ENCODE measurements around the gene ITGA5.

ITGA5 gene

DNA sequence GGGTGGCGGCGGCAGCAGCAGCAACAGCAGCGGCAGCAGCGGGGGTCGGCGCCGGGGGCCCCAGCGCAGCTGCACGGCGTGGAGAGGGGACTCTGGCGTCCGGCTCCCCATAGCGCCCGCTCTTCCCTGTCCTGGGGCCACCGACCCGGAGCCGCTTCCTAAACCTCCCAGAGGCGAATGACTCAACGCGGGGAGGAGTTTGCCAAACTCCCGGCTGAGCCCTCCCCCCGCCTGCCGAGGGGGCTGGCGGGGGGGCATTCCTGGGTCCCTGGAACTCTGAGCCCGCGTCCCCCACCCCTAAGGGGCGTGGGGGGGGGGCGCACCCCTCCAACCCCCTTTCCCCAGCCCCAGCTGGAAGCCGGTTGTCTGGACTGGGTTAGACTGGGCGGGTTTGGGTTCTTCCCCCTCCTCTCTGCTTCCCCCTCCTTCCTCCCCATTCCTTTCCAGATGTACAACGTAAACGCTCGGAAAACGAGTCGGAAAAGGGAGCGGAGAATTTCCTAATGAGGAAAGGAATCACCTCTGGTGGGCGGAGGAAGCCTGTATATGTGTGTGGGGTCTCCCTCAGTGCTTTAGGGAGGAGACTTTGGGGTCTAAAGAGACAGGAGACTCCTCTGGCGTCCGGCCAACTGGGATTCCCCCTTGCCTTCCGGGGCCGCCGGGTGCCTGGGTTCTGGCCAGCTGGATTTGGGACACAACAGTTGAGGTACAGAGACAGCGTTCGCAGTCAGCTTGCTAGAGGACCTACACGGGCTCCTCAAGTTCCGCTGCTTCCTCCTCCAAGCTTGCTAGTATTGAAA, at the start of gene ITGA5:
TSS of gene ITGA5 (minus strand) at position 179 of the 800 bp plus-strand sequence. CDS start at position 111, 68 bp downstream.
- in situ Hi-C loops (cut with MboI; ENCODE audit: low sequenced_read_pairs) = no loop called here

DNA sequence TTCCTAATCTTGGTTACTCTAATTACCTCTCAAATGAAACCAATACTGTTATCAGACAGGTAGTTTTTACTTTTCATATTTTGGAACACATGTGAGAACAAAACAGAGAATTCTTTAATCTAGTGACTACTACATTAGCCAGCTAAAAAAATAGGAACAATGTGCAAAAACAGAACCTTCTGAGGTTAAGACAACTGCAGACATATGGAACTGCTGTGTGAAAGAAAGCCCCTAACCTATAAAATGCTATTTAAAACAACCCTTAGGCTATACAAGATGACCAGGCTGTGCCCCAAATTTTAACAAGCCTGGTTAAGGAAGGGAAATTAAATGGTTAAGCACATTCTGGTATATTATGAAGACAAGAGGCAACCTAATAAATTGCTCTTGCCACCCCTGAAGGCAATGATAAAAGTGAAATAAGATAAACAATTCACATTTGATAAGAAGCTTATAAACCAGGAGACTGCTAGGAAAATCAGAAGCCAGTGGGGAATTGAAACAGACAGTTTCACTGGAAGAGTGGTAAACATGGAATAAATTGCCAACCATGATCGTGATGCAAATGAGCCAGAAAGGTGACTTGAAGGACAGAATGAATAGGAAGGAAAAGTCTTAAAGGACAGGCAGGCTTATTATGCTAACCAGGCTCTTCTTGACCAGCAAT, 46.9 kb upstream of the ITGA5 start:
- in situ Hi-C loops (cut with MboI; ENCODE audit: low sequenced_read_pairs) = no loop called here

DNA sequence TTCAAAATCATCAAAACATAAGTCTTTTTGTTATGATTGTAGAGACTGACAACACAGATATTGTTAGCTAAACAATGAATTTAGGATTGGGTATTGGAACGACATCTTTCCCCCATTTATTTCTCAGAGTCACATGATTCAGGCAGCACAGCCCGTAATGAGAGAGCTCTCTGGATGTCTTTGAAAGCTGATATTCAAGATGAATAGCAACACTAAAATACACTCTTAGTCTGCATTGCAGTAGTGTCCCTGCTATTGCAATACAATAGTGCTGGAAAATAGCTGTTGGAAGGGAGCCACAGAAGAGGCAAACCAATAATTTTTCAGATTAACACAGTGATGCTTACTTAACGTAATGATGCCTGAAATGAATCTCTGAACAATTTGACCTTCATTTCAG, 44.4 kb upstream of the ITGA5 start:
- in situ Hi-C loops (cut with MboI; ENCODE audit: low sequenced_read_pairs) = no loop called here

DNA sequence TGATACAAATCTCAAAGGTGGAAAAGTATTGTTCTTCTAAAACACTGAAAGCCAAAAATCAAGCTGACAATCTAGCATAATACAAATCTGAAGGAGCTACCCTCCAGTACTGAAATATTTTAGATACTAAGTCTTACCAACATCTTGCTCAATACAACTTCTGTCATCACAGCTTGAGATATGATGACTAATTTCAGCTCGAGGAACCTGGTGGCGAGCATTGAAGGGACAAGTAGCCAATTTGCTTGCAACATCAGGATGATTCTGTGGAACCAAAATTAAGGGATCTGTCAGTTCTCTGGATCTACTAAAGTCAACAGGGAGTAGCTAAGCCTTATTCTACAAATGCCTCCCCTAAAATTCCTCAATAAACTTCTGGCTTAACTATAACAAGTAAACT, 44.0 kb upstream of the ITGA5 start:
- in situ Hi-C loops (cut with MboI; ENCODE audit: low sequenced_read_pairs) = no loop called here

DNA sequence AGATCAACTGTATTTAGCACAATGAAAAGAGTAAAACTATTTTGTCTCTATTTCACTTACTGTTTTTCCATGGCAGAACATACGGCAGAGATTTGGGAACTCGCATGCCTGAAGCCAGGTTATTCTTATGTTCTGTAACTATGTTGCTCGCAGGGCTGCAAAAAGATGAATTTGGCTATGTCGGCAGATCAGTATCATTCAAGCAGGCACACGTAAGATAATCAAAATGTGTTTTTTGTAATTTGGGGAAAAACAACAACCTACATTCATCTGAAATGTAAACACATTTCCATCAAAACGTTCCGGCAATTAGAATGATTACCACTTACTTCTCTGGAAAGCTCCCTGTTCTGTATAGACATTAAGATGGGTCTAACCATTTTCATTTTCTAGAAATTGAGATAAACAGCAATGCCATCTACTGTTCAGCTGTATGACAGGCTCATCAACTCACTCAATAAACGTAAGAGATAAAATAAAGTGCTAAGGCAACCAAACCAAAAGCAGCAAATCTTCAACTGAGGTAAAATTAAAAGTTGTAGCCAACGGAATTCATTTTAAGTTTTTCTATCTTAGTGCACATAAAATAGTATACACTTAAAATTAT, 41.4 kb upstream of the ITGA5 start:
- in situ Hi-C loops (cut with MboI; ENCODE audit: low sequenced_read_pairs) = no loop called here

DNA sequence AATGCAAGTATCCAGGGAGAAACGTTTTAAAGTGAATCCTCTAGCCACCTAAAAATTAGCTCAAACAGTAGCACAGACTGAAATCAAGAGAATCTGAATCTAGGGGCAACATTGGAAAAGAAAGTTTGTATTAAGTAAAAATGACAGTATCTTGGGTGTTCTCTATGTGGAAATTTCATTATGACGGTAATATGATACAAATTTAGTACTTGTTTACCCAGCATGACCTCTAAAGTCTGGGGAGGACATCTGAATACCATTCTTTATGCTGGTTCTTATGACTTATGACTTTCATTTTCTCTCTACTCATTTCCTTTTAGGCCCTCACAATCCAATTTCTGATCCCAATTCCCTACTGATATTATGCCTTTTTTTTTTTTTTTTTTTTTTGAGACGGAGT, 40.3 kb upstream of the ITGA5 start:
- in situ Hi-C loops (cut with MboI; ENCODE audit: low sequenced_read_pairs) = no loop called here

DNA sequence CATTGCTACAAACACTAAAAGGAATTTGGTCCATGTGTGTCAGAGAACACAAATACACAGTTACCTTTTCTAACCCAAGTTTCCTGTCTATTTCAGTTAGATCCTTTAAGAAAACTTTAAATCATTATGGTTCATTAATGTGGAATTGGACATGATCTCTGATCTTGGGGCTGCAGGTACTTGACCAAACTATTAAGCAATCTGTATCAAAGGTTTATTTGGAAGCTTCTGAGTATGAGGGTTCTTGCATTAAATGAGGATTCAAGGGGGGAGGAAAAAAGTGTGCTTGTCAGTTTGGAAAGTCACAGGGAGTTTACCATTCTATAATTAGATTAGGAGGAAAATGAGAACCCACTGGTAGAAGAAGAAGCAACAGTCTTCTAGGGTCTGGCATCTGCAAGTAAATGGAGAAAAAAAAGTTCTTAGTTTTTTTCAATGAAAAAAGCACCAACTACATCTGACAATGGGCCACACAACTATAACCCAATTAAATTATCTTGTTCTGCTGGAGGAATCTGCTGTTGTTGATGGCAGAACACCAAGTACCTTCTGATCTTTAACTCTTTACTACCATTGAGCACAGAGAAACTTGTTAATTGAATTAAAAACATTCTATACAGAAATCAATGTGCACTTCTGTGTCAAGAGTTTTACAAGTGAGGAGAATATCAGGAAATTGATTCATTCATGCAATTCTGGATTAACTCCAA, 36.8 kb upstream of the ITGA5 start:
- in situ Hi-C loops (cut with MboI; ENCODE audit: low sequenced_read_pairs) = no loop called here

DNA sequence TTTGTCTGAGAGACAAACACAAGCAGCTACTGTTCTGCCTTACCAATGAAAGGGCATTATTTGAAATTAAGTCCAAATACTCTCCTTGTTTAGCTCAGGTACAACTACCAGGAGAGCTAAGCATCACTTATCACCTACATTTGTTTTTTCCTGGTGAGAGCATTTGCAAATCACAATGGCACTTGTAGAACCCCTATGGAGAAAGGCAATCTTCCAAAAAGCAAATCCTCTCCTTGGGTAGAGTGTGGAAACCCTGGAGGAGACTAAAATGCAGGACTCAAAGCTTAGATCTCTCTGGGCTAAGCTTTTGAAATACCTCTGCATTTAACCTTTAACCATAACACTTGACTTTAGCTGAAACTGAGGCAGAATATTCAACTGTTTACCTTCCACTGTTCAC, 33.6 kb upstream of the ITGA5 start:
- in situ Hi-C loops (cut with MboI; ENCODE audit: low sequenced_read_pairs) = no loop called here

DNA sequence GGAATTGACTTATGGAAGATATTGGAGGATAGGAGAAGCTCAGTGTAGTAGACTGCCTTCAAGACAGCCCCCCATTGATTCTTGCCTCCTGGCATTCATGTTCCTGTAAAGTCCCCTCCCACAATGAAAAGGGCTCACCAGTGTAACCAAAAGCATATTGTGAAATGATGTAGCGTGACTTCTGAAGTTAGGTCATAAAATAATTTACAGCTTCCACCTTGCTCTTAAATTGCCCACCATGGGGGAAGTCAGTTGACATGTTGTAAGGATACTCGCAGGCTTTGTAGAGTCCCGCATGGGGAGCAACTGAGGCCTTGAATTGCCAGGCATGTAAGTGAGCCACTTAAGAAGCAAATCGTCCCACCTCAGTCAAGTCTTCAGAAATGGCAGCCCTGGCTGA, 29.3 kb upstream of the ITGA5 start:
- in situ Hi-C loops (cut with MboI; ENCODE audit: low sequenced_read_pairs) = no loop called here

DNA sequence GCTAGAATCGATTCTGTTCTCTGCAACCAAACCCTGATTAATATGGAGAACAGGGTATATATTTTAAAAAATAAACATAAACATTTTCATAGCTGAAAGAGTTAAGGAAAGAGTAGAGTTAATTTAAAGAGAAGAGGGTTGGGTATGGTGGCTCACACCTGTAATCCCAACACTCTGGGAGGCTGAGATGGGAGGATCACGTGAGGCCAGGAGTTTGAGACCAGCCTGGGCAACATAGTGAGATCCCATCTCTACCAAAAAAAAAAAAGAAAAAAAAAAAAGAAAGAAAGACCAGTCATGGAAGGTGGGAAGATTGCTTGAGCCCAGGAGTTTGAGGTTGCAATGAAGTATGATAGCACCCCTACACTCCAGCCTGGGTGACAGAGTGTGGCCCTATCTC, 28.9 kb upstream of the ITGA5 start:
- in situ Hi-C loops (cut with MboI; ENCODE audit: low sequenced_read_pairs) = no loop called here

DNA sequence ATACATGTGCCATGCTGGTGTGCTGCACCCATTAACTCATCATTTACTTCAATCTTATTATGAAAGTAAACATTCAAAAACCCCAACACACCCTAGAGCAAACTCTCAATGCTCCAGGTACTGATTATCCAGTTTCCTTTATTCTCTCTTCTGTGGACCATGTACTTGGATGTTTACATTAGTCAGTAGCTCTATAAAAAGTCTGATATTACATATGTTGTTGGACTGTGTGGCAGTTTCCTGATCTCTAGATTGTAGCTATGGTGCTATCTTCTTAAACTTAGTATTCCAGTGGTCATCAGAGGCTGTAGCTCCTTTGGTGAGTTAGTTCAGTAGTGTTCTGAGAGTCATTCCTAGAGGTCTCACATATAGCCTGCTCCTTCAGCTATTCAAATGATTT, 25.1 kb upstream of the ITGA5 start:
- in situ Hi-C loops (cut with MboI; ENCODE audit: low sequenced_read_pairs) = loop anchor here (5.0 kb wide), 1 partner anchor 47 kb away; no protein-coding TSS in a partner anchor

DNA sequence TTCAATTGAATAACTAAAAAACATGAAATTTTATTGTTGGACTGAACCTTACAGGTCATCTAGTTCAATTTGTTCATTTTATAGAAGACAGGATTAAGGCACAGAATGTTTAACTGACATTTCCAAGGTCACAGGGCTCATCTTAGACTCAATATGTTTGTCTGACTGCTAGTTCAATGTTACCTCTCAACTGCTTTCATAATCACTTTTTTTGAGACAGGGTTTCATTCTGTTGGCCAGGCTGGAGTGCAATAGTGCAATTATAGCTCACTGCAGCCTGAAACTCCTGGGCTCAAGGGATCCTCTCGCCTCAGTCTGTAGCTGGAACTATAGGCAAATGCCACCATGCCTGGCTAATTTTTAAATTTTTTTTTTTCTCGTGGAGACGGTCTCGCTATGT, 24.4 kb upstream of the ITGA5 start:
- in situ Hi-C loops (cut with MboI; ENCODE audit: low sequenced_read_pairs) = loop anchor here (5.0 kb wide), 1 partner anchor 46 kb away; no protein-coding TSS in a partner anchor

DNA sequence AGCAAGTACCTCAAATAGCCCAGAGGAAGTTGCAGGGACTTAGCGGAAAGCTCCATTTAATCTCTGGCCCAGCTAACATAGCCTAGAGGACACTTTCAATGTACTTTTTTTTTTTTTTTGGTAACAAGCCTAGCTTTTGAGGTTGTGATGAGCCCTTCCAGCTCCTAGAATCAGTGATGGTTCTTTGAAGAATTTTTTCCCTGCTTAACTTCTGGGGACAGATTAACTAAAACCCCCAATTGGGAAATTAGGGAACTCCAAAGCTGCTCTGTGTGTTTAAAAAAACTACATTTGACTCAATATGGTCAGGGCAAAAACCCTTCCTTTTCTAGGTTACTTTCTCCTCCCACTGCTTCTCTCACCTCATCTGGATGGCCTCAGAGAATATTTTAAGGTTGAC, 23.9 kb upstream of the ITGA5 start:
- in situ Hi-C loops (cut with MboI; ENCODE audit: low sequenced_read_pairs) = loop anchor here (5.0 kb wide), 1 partner anchor 46 kb away; no protein-coding TSS in a partner anchor

DNA sequence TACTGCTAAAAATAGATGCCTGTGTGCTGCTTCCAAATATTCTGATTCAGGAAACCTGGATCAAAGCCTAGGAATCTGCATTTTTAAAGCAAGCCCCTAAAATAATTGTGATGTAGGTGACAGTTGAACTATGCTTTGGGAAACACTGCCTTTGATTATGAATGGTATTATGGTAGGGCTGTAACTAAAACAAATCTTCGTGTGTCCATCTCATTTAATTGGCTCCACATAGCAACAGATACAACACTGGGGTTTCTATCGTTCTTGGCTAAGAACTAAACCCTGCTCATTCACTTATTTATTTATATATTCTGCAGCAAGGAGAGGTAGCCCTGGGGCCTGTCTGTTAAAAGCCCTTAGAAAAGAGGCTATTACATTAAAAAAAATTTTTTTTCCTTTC, 23.0 kb upstream of the ITGA5 start:
- in situ Hi-C loops (cut with MboI; ENCODE audit: low sequenced_read_pairs) = loop anchor here (5.0 kb wide), 1 partner anchor 45 kb away; no protein-coding TSS in a partner anchor

DNA sequence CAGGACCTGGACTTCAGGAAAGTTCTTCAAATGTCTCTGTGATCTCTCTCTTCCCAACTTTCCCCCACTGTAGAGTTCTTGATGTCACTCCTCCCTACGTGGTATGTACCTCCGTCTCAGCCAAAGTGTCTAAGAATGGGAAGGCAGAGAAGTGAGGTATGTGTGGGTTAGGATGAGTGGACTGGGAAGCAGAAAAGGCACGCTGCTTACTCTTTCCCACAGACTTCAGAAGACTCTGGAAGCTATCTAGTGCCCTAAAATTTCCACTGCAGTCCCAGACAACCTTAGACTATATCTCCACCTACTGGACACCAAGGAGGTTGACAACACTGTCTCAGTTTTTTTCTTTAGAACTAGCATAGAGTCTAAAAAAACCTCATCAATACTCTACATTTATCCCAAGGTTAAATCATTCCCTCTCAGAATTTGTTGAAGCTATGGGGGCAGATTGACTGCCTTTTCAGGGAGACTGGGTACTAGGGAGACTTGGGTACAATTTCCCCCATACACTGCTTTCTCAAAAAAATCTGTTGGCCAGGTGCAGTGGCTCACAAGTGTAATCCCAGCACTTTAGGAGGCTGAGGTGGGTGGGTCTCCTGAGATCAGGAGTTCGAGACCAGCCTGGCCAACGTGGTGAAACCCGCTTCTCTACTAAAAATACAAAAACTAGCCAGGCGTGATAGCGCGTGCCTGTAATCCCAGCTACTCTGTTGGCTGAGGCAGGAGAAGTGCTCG, 20.6 kb upstream of the ITGA5 start:
- in situ Hi-C loops (cut with MboI; ENCODE audit: low sequenced_read_pairs) = loop anchor here (5.0 kb wide), 1 partner anchor 42 kb away; no protein-coding TSS in a partner anchor

DNA sequence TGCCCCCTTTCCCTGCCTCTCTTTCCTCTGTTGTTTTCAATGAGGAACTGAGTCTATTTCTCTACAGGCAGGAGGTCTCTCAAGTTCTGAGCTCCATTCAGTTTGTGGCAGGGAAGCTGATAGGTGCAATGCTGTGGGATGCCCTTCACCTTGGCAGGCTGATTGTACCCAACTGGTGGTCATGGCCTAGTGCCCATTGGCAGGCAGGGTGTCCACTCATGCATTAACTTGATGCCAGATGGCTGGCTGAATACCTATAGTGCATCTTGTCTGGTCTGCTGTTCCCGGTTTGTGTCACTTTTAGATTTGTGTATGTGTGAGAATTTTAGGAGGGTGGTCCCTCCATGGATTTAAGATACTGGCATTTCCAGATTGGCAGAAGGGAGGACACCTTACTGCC, 20.0 kb upstream of the ITGA5 start:
- in situ Hi-C loops (cut with MboI; ENCODE audit: low sequenced_read_pairs) = no loop called here

DNA sequence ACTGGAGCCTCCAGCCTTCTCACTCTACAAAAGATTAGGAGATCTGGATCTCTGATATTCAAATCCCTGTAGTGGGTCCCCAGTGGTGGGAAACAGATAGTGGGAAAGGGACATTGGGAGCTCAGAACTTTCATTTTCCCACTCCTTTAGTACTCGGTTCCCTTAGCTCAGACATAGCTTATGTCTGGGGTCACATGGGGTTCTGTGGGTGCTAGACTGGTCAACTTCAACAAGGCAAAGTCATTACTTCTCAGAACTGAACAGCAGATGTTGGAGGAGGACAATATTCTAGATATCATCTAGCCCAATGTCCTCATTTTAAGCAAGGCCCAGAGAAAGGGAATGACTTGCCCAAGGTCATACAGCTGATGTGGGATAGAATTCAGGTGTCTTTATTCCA, 19.5 kb upstream of the ITGA5 start:
- in situ Hi-C loops (cut with MboI; ENCODE audit: low sequenced_read_pairs) = no loop called here

DNA sequence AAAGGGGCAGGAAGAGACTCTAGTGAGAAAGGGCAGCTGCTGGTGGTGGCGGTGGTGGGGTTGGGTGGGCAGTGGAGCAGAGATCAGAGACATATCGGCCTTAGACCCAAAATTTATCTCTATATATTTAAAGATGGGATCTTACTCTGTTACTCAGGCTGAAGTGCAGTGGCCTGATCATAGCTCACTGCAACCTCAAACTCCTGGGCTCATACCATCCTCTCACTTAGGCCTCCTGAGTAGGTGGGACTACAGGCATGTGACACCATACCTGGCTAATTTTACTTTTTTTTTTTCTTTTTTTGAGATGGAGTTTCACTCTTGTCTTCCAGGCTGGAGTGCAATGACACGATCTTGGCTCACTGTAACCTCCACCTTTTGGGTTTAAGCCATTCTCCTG, 18.6 kb upstream of the ITGA5 start:
- in situ Hi-C loops (cut with MboI; ENCODE audit: low sequenced_read_pairs) = no loop called here

DNA sequence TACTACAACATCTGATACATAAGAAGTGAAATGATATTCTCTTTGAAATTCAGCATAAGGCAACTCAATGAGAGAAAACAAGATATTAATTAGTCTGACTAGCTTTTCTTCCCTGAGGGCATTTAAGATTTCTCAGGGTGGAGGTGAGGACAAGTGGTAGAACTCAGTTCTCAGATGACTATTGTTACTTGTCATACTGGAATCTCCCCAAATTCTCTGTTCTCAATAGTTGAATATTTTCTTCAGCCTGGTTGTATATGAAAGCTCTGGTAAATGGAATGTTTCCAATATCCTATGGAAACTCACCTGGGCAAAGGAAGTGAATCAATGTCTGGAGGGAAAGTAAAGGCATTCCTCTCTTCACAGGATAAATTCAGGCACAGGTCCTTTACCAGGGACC, 18.2 kb upstream of the ITGA5 start:
- in situ Hi-C loops (cut with MboI; ENCODE audit: low sequenced_read_pairs) = no loop called here

DNA sequence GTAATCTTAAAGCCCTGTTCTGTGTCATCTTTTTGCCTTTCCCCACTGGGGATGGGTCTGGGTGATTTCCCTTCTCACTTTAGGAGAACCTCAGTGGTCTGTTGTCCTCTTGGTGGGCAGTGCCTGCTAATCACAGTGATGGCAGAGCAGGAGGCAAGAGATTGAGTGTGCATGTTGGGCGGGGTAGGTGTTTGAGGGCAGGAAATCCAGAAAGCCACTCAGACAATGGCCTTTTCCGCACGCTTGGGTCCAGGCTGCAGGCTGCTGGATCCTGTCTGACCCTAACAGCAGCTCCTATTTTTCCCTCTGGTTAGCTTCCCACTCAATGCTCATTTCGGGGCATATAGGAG, 13.7 kb upstream of the ITGA5 start:
- in situ Hi-C loops (cut with MboI; ENCODE audit: low sequenced_read_pairs) = no loop called here
